CD14-positive monocyte (primary cell): ENCODE results near the gene P2RX6. TPM values are rescaled to one million over a fixed set of nuclear protein-coding genes. Genes with fewer than 3 reads are reported as not detected.

Experiments
- DNase-seq, 3 donors: peaks; one replicate each; pipeline ENCODE4 v3.0.0-alpha.2; 2011 to 2022
- H2AFZ ChIP-seq: 2 replicates; pipeline ENCODE4 v1.6.0; 2012; ENCODE audit warnings: mild to moderate bottlenecking, low read depth, low read length, inconsistent platforms; ENCODE audit not compliant: insufficient read depth, poor library complexity, severe bottlenecking
- H3K27ac ChIP-seq, 2 donors: 1 replicate in 1 of 2; 2 replicates in 1 of 2; pipeline ENCODE4 v1.5.1; 2012 to 2013; ENCODE audit warnings: low read length in 2 of 2, control low read depth in 1 of 2, inconsistent platforms in 1 of 2, low read depth in 1 of 2, mild to moderate bottlenecking in 1 of 2
- H3K27me3 ChIP-seq, 2 donors: one replicate each; pipeline versions ENCODE4 v1.6.0 to v1.6.1; 2011 to 2013; ENCODE audit warnings: low read length in 2 of 2; ENCODE audit not compliant: control insufficient read depth in 2 of 2, insufficient read depth in 2 of 2
- H3K36me3 ChIP-seq, 2 donors: replicated peaks in 1 of 2; 1 replicate in 1 of 2; 2 replicates in 1 of 2; pipeline versions ENCODE4 v1.5.1 to v1.6.1; 2012 to 2013; ENCODE audit warnings: low read length in 2 of 2, control low read depth in 1 of 2, inconsistent platforms in 1 of 2, mild to moderate bottlenecking in 1 of 2; ENCODE audit not compliant: insufficient read depth in 2 of 2, control insufficient read depth in 1 of 2
- H3K4me1 ChIP-seq, 2 donors: 1 replicate in 1 of 2; 2 replicates in 1 of 2; pipeline versions ENCODE4 v1.5.1 to v1.6.1; 2012 to 2013; ENCODE audit warnings: low read length in 2 of 2, control low read depth in 1 of 2, inconsistent platforms in 1 of 2, mild to moderate bottlenecking in 1 of 2, moderate library complexity in 1 of 2; ENCODE audit not compliant: insufficient read depth in 2 of 2, control insufficient read depth in 1 of 2
- H3K4me2 ChIP-seq: replicated peaks from 2 replicates; pipeline ENCODE3; 2012; ENCODE audit warnings: low read length, moderate library complexity, mild to moderate bottlenecking; ENCODE audit not compliant: poor library complexity, severe bottlenecking; ENCODE audit errors: extremely low read depth
- H3K4me3 ChIP-seq, 3 experiments: fragments of 200-600 bp in 1 of 3; sonication (generic) in 1 of 3; replicated peaks in 1 of 3; 1 replicate in 2 of 3; 2 replicates in 1 of 3; pipeline ENCODE4 v1.5.1; 2011 to 2013; ENCODE audit warnings: low read length in 3 of 3, mild to moderate bottlenecking in 3 of 3, control low read depth in 2 of 3, low read depth in 2 of 3, inconsistent platforms in 1 of 3, moderate library complexity in 1 of 3
- H3K79me2 ChIP-seq: 2 replicates; pipeline ENCODE4 v1.6.0; 2012; ENCODE audit warnings: mild to moderate bottlenecking, control low read depth, inconsistent platforms, low read length, moderate library complexity; ENCODE audit not compliant: insufficient read depth
- H3K9ac ChIP-seq: 2 replicates; pipeline ENCODE4 v1.6.0; 2017; ENCODE audit warnings: low read length, mild to moderate bottlenecking; ENCODE audit not compliant: insufficient read depth, poor library complexity, severe bottlenecking
- H3K9me3 ChIP-seq, 2 donors: replicated peaks in 1 of 2; 1 replicate in 1 of 2; 2 replicates in 1 of 2; pipeline versions ENCODE4 v1.5.1 to v1.6.1; 2012 to 2013; ENCODE audit warnings: low read length in 2 of 2, control low read depth in 1 of 2; ENCODE audit not compliant: control insufficient read depth in 1 of 2, insufficient read depth in 1 of 2
- H4K20me1 ChIP-seq: 2 replicates; pipeline ENCODE4 v1.6.0; 2012; ENCODE audit warnings: mild to moderate bottlenecking, low read length, control low read depth, moderate library complexity; ENCODE audit not compliant: insufficient read depth
- H3K27ac Mint-ChIP-seq, 7 donors: one replicate each; pipeline ENCODE4 v1.8.0; 2020; ENCODE audit warnings: mild to moderate bottlenecking in 7 of 7, mixed read lengths in 7 of 7, moderate library complexity in 6 of 7, inconsistent platforms in 2 of 7
- H3K27me3 Mint-ChIP-seq, 3 donors: one replicate each; pipeline ENCODE4 v1.8.0; 2021 to 2022; ENCODE audit warnings: low read depth in 3 of 3, mild to moderate bottlenecking in 3 of 3, mixed read lengths in 3 of 3, moderate library complexity in 3 of 3, inconsistent platforms in 1 of 3
- H3K36me3 Mint-ChIP-seq, 2 donors: one replicate each; pipeline ENCODE4 v1.8.0; 2020; ENCODE audit warnings: mixed read lengths in 2 of 2, inconsistent platforms in 1 of 2, mild to moderate bottlenecking in 1 of 2
- H3K4me1 Mint-ChIP-seq: one replicate; pipeline ENCODE4 v1.8.0; 2020; ENCODE audit warnings: mild to moderate bottlenecking, mixed read lengths
- H3K4me3 Mint-ChIP-seq, 2 donors: one replicate each; pipeline ENCODE4 v1.8.0; 2020; ENCODE audit warnings: mild to moderate bottlenecking in 2 of 2, mixed read lengths in 2 of 2, moderate library complexity in 1 of 2
- H3K9me3 Mint-ChIP-seq, 7 donors: one replicate each; pipeline ENCODE4 v1.8.0; 2020 to 2022; ENCODE audit warnings: mixed read lengths in 7 of 7, mild to moderate bottlenecking in 6 of 7, moderate library complexity in 6 of 7, inconsistent platforms in 2 of 7
- WGBS: methylation state at CpG from one replicate; pipeline ENCODE4 v1.1.5; 2013; ENCODE audit warnings: missing lambda C conversion rate; ENCODE audit not compliant: insufficient coverage; 5-methylcytosine and 5-hydroxymethylcytosine counted together
- intact Hi-C, 2 donors: fragments of 100-400 bp; cut with micrococcal nuclease; formaldehyde crosslinking; loops; one replicate each; pipeline versions ENCODE4 v1.15.0 to v1.15.1; 2023
- polyA plus RNA-seq, 3 donors: library from polyadenylated mRNA; depleted of rRNA in 1 of 3; unstranded in 2 of 3; stranded (reverse) in 1 of 3; fragments of 300-500 nt in 2 of 3; fragments of >200 nt in 1 of 3; fragmentation: Illumina TruSeq in 2 of 3; gene quantifications; 1 replicate in 2 of 3; 2 replicates in 1 of 3; pipeline ENCODE4 v1.2.3, GENCODE V29; 2012 to 2021
- TF ChIP-seq, protein P1 (sequence below): fragments of 200-600 bp; IDR thresholded peaks from one replicate; pipeline ENCODE4 v1.8.0; 2022; ENCODE audit warnings: antibody characterized with exemption, mild to moderate bottlenecking

Gene P2RX6
- polyA plus RNA-seq, 3 donors: not detected

GRCh38 chr22:20992056-20992442 lies 22.9 kb upstream of the P2RX6 start:
- Mint-ChIP-seq H3K4me1 (no peaks in the 10 kb centered on the region), H3K27me3 (peaks cover 0 to 5% (median 3%) of the 10 kb centered on the region in 3 donors), H3K36me3 (peaks cover 52 to 81% of the 10 kb centered on the region in 2 donors), H3K9me3 (no peaks in the 10 kb centered on the region), H3K27ac (no peak overlapping the region), H3K4me3 (no peak overlapping the region)
- Histone ChIP-seq H3K9ac (no peak overlapping the region), H3K4me1 (no peaks in the 10 kb centered on the region), H3K36me3 (peaks cover 69 to 95% of the 10 kb centered on the region in 2 donors), H3K4me3 (no peak overlapping the region), H4K20me1 (no peaks in the 10 kb centered on the region), H3K4me2 (no peak overlapping the region), H3K79me2 (no peaks in the 10 kb centered on the region), H3K9me3 (no peaks in the 10 kb centered on the region), H2AFZ (no peak overlapping the region), H3K27me3 (no peaks in the 10 kb centered on the region), H3K27ac (no peak overlapping the region)
- TF ChIP-seq, protein P1, sequence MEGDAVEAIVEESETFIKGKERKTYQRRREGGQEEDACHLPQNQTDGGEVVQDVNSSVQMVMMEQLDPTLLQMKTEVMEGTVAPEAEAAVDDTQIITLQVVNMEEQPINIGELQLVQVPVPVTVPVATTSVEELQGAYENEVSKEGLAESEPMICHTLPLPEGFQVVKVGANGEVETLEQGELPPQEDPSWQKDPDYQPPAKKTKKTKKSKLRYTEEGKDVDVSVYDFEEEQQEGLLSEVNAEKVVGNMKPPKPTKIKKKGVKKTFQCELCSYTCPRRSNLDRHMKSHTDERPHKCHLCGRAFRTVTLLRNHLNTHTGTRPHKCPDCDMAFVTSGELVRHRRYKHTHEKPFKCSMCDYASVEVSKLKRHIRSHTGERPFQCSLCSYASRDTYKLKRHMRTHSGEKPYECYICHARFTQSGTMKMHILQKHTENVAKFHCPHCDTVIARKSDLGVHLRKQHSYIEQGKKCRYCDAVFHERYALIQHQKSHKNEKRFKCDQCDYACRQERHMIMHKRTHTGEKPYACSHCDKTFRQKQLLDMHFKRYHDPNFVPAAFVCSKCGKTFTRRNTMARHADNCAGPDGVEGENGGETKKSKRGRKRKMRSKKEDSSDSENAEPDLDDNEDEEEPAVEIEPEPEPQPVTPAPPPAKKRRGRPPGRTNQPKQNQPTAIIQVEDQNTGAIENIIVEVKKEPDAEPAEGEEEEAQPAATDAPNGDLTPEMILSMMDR: no peak
- intact Hi-C loops: no loop called here
- no peak for DNase-seq
- WGBS: 98% methylated on average over 7 of the region's 7 CpGs

- no peak overlapping the region for H3K27ac Mint-ChIP-seq
- no peaks in the 10 kb centered on the region for H3K79me2 ChIP-seq
Measured at GRCh38 chr22:20992456-20993303, 22.3 kb upstream of the P2RX6 start.

More at GRCh38 chr22:20992456-20993303, 22.3 kb upstream of the P2RX6 start:
- Histone ChIP-seq H3K9ac (no peak overlapping the region), H3K4me1 (no peaks in the 10 kb centered on the region), H3K4me3 (no peak overlapping the region), H3K27ac (no peak overlapping the region), H3K36me3 (peaks cover 69 to 95% of the 10 kb centered on the region in 2 donors), H2AFZ (no peak overlapping the region), H3K4me2 (no peak overlapping the region), H4K20me1 (no peaks in the 10 kb centered on the region), H3K27me3 (no peaks in the 10 kb centered on the region), H3K9me3 (no peaks in the 10 kb centered on the region)
- DNase-seq: no peak
- intact Hi-C loops: no loop called here
- TF ChIP-seq, protein P1: no peak
- WGBS: 93% methylated on average over 21 of the region's 21 CpGs
- Mint-ChIP-seq H3K36me3 (peaks cover 51 to 80% of the 10 kb centered on the region in 2 donors), H3K4me1 (no peaks in the 10 kb centered on the region), H3K27me3 (peaks cover 0 to 5% (median 3%) of the 10 kb centered on the region in 3 donors), H3K9me3 (no peaks in the 10 kb centered on the region), H3K4me3 (no peak overlapping the region)
